Right lobe of liver (tissue), 4 donors: ENCODE measurements around the gene TRNT1.

Source experiments
- CTCF ChIP-seq, 4 donors: fragments of 200-600 bp in 3 of 4; fragments of 450-650 bp in 1 of 4; IDR thresholded peaks; one replicate each; pipeline versions ENCODE4 v1.5.1 to v1.8.0; 2016 to 2022; ENCODE audit warnings: antibody characterized with exemption in 4 of 4, mild to moderate bottlenecking in 2 of 4
- POLR2A ChIP-seq: fragments of 450-650 bp; IDR thresholded peaks from one replicate; pipeline ENCODE4 v1.6.1; 2017; ENCODE audit warnings: antibody characterized with exemption, mild to moderate bottlenecking
- donor health status: DM: no; HTN: no; CAD: no.
- donor health status: DM: no; HTN: no; CAD: no.
- donor health status: DM: no; HTN: yes; CAD: no.

- TF ChIP-seq POLR2A (no peak), CTCF (IDR thresholded peaks at IDR 0.05) (no peak)
Observed at GRCh38 chr3:3119393-3119851, 7.3 kb upstream of the TRNT1 start.
